Psoas muscle (tissue), 8 donors: ENCODE results near the gene RYR1. TPM values are rescaled to one million over a fixed set of nuclear protein-coding genes. Genes with fewer than 3 reads are reported as not detected.

Experiments used
- ATAC-seq, 4 donors: fragments of 200-7000 bp; cut with Tn5 transposase; one replicate each; pipeline ENCODE4 v1.9.1; 2020; ENCODE audit warnings: moderate library complexity in 3 of 4, mild to moderate bottlenecking in 2 of 4
- DNase-seq, 2 donors: peaks; one replicate each; pipeline ENCODE4 v3.0.0-alpha.2; 2020
- H3K27ac ChIP-seq: fragments of 200-600 bp; one replicate; pipeline ENCODE4 v1.8.0; 2022
- H3K27me3 ChIP-seq, 3 donors: fragments of 200-600 bp in 1 of 3; one replicate each; pipeline versions ENCODE4 v1.6.1 to v1.8.0; 2013 to 2022; ENCODE audit warnings: low read length in 2 of 3, mild to moderate bottlenecking in 2 of 3, moderate library complexity in 1 of 3; ENCODE audit not compliant: insufficient read depth in 3 of 3
- H3K36me3 ChIP-seq, 2 donors: fragments of 200-600 bp in 1 of 2; one replicate each; pipeline versions ENCODE4 v1.6.1 to v1.8.0; 2013 to 2022; ENCODE audit warnings: low read depth in 1 of 2, mild to moderate bottlenecking in 1 of 2, moderate library complexity in 1 of 2; ENCODE audit not compliant: insufficient read depth in 1 of 2
- H3K4me1 ChIP-seq: fragments of 200-600 bp; one replicate; pipeline ENCODE4 v1.8.0; 2022
- H3K4me3 ChIP-seq: fragments of 200-600 bp; one replicate; pipeline ENCODE4 v1.8.0; 2022; ENCODE audit warnings: mild to moderate bottlenecking
- H3K9me3 ChIP-seq: fragments of 200-600 bp; one replicate; pipeline ENCODE4 v1.8.0; 2022
- CTCF ChIP-seq: fragments of 200-600 bp; IDR thresholded peaks from one replicate; pipeline ENCODE4 v1.8.0; 2022; ENCODE audit warnings: antibody characterized with exemption
- WGBS, 3 donors: extraction: QIAGEN DNeasy Blood & Tissue Kit; methylation state at CpG; one replicate each; pipeline versions ENCODE4 v1.1.6 to v1.1.7; 2013; 5-methylcytosine and 5-hydroxymethylcytosine counted together
- intact Hi-C, 2 donors: fragments of 100-400 bp; cut with DNase I; formaldehyde crosslinking; loops; one replicate each; pipeline versions ENCODE4 v1.11.0 to v1.14.2; 2022
- polyA plus RNA-seq, 3 donors: library from polyadenylated mRNA; stranded (reverse); fragments of 200-250 nt; gene quantifications; one replicate each; pipeline ENCODE4 v1.2.3, GENCODE V29; 2013
- total RNA-seq, 4 donors: library from RNA; stranded (reverse); fragmentation: NEBNext Ultra II Directional in 2 of 4; extraction: Animal tissue kit (Norgen Biotek cat#: 25700) in 2 of 4; gene quantifications; one replicate each; pipeline versions ENCODE4 v1.2.1 to v1.2.4, GENCODE V29; 2021 to 2023
- donor health status: healthy with polysubstance abuse.
- donor health status: DM: no; HTN: no; CAD: no; lungs with moderate emphysema.
- donor health status: Bipolar disorder and iron deficiency.
- donor health status: healthy.
- donor health status: DM: yes; HTN: yes; CAD: no.
- donor health status: DM: no; HTN: no; CAD: no.
- donor health status: DM: no; HTN: no; CAD: no.
- donor health status: DM: yes; HTN: yes; CAD: no.

The RYR1 gene
- total and polyA plus RNA-seq, 7 donors = 56.0 to 1,211 (median 572) TPM

- H3K27me3 ChIP-seq = no peaks in the 10 kb centered on the region
- no peak overlapping the region for H3K4me3 ChIP-seq
- WGBS, 3 donors = 86 to 94% (median 92%) methylated on average over 8 of the region's 8 CpGs
- no peaks in the 10 kb centered on the region for H3K9me3 ChIP-seq
- DNase-seq = no peak
- intact Hi-C loops = no loop called here
- H3K4me1 ChIP-seq = no peaks in the 10 kb centered on the region
- ATAC-seq = no peak
- peaks cover 0 to 100% of the 10 kb centered on the region in 2 donors for H3K36me3 ChIP-seq
- TF ChIP-seq CTCF = no peak
- no peak overlapping the region for H3K27ac ChIP-seq
These were observed 49.0 kb downstream of the RYR1 start for GRCh38 chr19:38482496-38482895.

GRCh38 chr19:38483016-38483630 is 49.6 kb downstream of the RYR1 start:
- Histone ChIP-seq H3K4me3 (no peak overlapping the region), H3K4me1 (no peaks in the 10 kb centered on the region), H3K9me3 (no peaks in the 10 kb centered on the region), H3K27me3 (no peaks in the 10 kb centered on the region), H3K27ac (no peak overlapping the region), H3K36me3 (peaks cover 0 to 100% of the 10 kb centered on the region in 2 donors)
- TF ChIP-seq CTCF = no peak
- no peak for DNase-seq
- intact Hi-C loops = no loop called here
- 87 to 94% (median 91%) methylated on average over 24 of the region's 24 CpGs for whole genome bisulfite sequencing, 3 donors
- ATAC-seq = peak in 2 of 4 donors; percentile 3 to 31

- DNase-seq (no peak), ATAC-seq (no peak)
- Histone ChIP-seq H3K9me3 (no peaks in the 10 kb centered on the region), H3K36me3 (peaks cover 0 to 100% of the 10 kb centered on the region in 2 donors), H3K4me3 (no peak overlapping the region), H3K27ac (no peak overlapping the region), H3K27me3 (no peaks in the 10 kb centered on the region), H3K4me1 (no peaks in the 10 kb centered on the region)
- intact Hi-C loops = no loop called here
- WGBS, 3 donors = 76 to 89% (median 86%) methylated on average over 2 of the region's 2 CpGs
- TF ChIP-seq CTCF = no peak
These were observed 51.3 kb downstream of the RYR1 start for GRCh38 chr19:38484747-38485146.

GRCh38 chr19:38485541-38486285 is 52.2 kb downstream of the RYR1 start:
- Histone ChIP-seq H3K27ac (no peak overlapping the region), H3K9me3 (no peaks in the 10 kb centered on the region), H3K4me1 (no peaks in the 10 kb centered on the region), H3K4me3 (no peak overlapping the region), H3K27me3 (peaks cover 0 to 2% (median 0%) of the 10 kb centered on the region in 3 donors), H3K36me3 (peaks cover 0 to 100% of the 10 kb centered on the region in 2 donors)
- TF ChIP-seq CTCF = no peak
- 94 to 95% (median 95%) methylated on average over 41 to 49 of the region's 49 CpGs for WGBS, 3 donors
- DNase-seq (no peak), ATAC-seq (peak in 2 of 4 donors; percentile 8 to 9)
- intact Hi-C loops = no loop called here
